Central memory CD4-positive, alpha-beta T cell (primary cell): ENCODE data around the gene UBE2S.

Experiments
- DNase-seq: peaks from one replicate; pipeline ENCODE4 v3.0.0; 2022

The UBE2S gene

DNA sequence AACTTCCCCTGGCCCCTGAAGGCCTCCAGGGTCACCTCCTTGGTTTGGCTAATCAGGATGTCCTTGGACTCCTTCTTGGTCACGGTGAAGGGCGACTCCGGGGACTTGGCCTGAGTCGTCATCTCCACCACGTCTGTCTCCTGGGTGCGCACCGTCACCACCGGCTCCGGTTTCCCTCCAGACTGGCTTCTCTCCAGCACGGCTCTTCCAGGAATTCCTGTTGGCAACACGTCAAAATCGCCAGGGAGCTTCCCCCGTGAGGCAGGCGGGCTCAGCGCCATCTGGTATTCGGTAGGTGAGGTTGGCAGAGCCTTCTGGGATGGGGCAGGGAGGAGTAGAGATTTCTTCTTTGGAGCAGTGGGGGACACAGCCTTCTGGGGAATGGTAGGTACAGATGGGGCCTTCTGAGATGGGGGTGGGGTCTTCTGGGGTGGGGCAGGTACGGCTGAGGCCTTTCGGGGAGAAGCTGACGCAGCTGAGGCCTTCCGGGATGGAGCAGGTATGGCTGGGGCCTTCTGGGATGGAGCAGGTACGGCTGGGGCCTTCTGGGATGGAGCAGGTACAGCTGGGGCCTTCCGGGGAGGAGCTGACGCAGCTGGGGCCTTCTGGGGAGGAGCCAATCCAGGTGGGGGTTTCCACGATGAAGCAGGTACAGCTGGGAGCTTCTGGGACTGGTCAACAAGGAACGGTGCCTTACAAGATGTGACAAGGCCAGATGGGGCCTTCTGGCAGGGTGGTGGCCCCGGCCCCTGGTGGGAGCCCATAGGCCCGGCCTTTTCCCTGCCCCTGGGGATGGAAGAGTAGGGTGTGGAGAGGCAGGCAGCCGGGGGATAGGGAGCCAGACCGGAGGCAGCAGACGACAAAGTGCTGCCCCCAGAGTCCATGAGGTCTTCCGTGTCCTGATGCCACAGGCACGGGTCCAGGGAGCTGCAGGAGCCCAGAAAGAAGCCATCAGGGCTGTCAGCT lies 48.4 kb downstream of the UBE2S start:
- DNase-seq: no peak

DNA sequence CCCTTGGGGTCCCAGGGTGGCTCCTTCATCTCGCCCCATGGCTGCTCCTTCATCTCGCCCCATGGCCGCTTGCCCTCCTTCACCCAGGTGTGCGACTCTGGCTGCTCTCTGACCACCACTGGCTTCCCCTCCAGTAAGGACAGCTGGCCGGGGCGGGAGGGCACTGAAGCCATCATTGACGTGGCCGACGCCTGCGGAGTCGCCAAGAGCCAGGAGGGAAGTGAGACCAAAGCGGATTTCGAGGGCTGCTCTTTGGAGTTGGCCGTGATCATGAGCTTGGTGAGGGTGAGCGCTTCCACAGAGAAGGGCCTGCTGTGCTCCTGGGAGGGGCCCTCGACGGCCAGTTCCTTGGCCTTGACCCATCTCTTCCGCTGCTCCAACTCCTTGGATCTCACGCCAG lies 49.1 kb downstream of the UBE2S start:
- DNase-seq: no peak

GRCh38 chr19:55355213-55355821 lies 52.3 kb downstream of the UBE2S start:
- no peak for DNase-seq

DNA sequence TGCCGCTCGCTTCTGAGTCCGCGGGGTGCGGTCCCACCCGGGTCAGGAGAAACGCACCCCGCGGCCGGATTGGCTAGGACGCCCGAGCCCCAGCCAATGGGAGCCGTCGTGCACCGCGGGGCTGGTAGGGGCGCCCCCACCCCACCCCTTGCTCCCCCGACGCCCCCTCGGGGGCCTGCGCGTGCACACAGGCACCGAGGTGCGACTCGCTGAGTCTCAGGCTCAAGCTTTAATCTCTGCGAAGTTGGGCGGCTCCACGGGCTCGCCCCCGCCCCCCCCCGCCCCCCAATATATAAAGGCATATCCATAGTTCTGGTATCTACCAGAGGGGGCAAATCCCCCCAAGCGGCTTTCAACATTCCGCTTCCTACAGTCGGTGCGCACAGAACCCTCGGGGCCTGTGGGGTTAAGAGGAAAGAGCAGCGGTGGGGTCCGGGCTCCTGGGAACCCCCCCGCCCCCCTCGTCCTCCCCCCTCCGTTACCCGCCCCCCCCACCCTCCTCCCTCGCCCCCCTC lies 52.8 kb downstream of the UBE2S start, which contains the start of gene COX6B2:
TSS of gene COX6B2 (minus strand) at position 22 of the 515 bp plus-strand sequence. CDS start 198 bp downstream, outside the sequence.
- no peak for DNase-seq

DNA sequence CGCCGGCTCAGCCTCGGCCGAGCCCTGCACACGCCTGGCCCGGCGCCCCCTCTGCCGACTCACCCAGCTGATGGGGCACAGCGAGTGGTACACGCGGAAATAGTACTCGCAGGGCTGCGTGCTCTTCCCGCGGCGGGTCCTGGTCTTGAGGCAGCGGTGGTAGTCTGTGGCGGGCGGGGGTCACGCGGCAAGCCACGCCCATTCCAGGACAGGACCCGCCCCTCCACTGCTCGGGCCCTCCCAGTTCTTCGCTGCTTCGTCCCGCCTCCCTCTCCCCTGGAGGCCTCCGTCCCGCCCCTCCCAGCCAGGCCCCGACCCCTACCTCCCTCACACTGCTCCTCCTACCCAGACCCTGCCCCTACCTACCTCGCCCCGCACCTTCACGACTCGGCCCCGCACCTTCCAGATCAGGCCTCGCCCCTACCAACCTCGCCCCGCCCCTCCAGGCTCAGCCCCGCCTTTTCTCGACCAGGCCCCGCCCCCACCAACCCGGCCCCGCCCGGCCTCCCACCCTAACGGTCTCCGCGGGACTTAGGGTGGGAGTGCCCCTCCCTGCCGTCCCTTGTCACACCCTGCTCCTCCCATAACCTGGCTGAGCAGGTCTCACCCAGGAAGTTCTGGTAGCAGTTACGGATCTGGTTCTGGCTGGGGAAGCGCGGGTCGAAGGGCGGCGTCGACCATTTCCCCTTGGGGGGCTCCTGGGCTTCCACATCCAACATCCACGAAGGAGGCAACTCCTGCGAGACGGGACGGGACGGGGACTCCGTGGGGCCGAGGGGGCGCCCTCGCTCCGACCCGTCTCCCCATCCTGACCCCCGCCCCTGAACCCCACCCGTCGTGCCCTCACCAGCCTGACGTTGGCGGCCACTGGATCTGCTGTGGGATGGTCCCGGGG lies 53.5 kb downstream of the UBE2S start:
- DNase-seq: peak; percentile 36

- DNase-seq: no peak
Observed at GRCh38 chr19:55353356-55353802, 54.2 kb downstream of the UBE2S start.

GRCh38 chr19:55352549-55353145 lies 54.9 kb downstream of the UBE2S start:
- DNase-seq: no peak

DNA sequence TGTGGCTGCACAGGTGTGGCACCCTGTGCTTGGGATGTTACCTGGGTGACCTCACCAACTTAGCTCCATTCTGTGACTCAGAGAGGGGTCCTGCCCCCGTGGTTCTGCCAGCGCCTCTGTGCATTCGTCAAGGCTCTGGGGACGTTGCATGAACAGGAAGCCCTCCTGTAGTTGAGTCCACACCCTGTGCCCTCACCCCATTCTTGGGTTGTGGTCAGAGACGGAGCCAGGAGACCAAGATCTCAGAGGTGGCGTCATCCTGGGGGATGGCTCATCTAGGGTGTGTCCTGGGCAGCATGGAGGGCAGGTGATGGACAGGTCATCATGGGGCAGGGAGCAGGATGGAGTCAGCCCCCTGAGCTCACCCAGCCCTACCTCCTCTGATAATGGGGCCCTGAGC lies 55.5 kb downstream of the UBE2S start:
- no peak for DNase-seq

GRCh38 chr19:55350620-55351315 lies 56.8 kb downstream of the UBE2S start:
- DNase-seq: no peak
